Measurements from ENCODE around the gene PPP3R1. TPM values are rescaled to one million over a fixed set of nuclear protein-coding genes. Genes with fewer than 3 reads are reported as not detected.

Gene PPP3R1
- total and polyA plus RNA-seq, 2 of the 8 experiments (the other 6 are each of a cell fraction or from before 2014, with no cell fraction given): 9.3 to 85.1 TPM

GRCh38 chr2:68263632-68264031 lies 11.3 kb upstream of the PPP3R1 start:
- ChIA-PET POLR2A (ENCODE audit: partially characterized antibody) (no interaction called here), CTCF (ENCODE audit: partially characterized antibody) (interaction anchor here (0.6 kb wide), 1 partner anchor 53 kb away, joined by 3 read pairs; no protein-coding TSS in a partner anchor)
- Histone ChIP-seq H3K9me3 (ENCODE audit: insufficient read depth in 2 of 2, low read depth in 1 of 2, low read length in 1 of 2) (no peaks in the 10 kb centered on the region), H2AK5ac (ENCODE audit: low read depth, low read length) (no peak overlapping the region), H3K4ac (replicated peaks; ENCODE audit: insufficient read length, low read depth, low read length) (no peak overlapping the region), H3K4me2 (ENCODE audit: insufficient read depth in 1 of 2, low read depth in 2 of 2, low read length in 2 of 2) (no peak overlapping the region), H2BK12ac (ENCODE audit: low read depth, low read length) (no peak overlapping the region), H3K18ac (ENCODE audit: extremely low read depth, low read length) (no peak overlapping the region), H3K79me2 (ENCODE audit: control insufficient read depth in 1 of 2, insufficient read depth in 2 of 2, low read length in 2 of 2) (no peaks in the 10 kb centered on the region), H3K14ac (ENCODE audit: insufficient read length) (no peak overlapping the region), H2BK5ac (ENCODE audit: low read depth, low read length) (no peak overlapping the region), H2BK120ac (replicated peaks; ENCODE audit: low read depth, low read length) (no peak overlapping the region), H4K8ac (ENCODE audit: extremely low read depth, insufficient read depth, low read length) (no peak overlapping the region), H3K4me3 (ENCODE audit: extremely low read depth in 1 of 4, insufficient read depth in 2 of 4, low read depth in 3 of 4, low read length in 4 of 4) (no peak overlapping the region), H3K4me1 (replicated peaks in 1 of 4; ENCODE audit: control insufficient read depth in 3 of 4, insufficient read depth in 4 of 4, low read length in 3 of 4) (no peaks in the 10 kb centered on the region), H2BK15ac (ENCODE audit: low read length) (no peak overlapping the region), H3K23me2 (ENCODE audit: low read depth, low read length) (no peaks in the 10 kb centered on the region), H3K27me3 (replicated peaks in 1 of 4; ENCODE audit: control insufficient read depth in 3 of 4, extremely low read depth in 1 of 4, insufficient read depth in 3 of 4, low read length in 3 of 4) (no peaks in the 10 kb centered on the region), H3K23ac (ENCODE audit: insufficient read length) (no peak overlapping the region), H3K56ac (replicated peaks; ENCODE audit: insufficient read length, low read depth, low read length) (no peak overlapping the region), H3K79me1 (ENCODE audit: low read depth, low read length) (no peaks in the 10 kb centered on the region), H3K36me3 (ENCODE audit: control insufficient read depth in 2 of 4, insufficient read depth in 4 of 4, low read length in 3 of 4) (no peaks in the 10 kb centered on the region), H3K27ac (ENCODE audit: low read depth, low read length) (no peak overlapping the region), H2AFZ (ENCODE audit: low read length) (no peak overlapping the region), H4K5ac (ENCODE audit: insufficient read length, low read depth, low read length) (no peak overlapping the region), H4K20me1 (replicated peaks in 1 of 2; ENCODE audit: control insufficient read depth in 1 of 2, insufficient read depth in 2 of 2, low read length in 2 of 2) (no peaks in the 10 kb centered on the region), H2BK20ac (ENCODE audit: low read length) (no peak overlapping the region), H3K9ac (replicated peaks in 1 of 4; ENCODE audit: extremely low read depth in 1 of 4, low read depth in 3 of 4, low read length in 3 of 4) (no peak overlapping the region), H4K91ac (replicated peaks; ENCODE audit: insufficient read length, low read length) (no peak overlapping the region)
- DNase-seq (ENCODE audit: low read depth in 1 of 2, low spot score in 2 of 2) (no peak), FAIRE-seq (no peak)
- TF ChIP-seq EP300 (IDR thresholded peaks at IDR 0.05; ENCODE audit: borderline replicate concordance in 1 of 2, low read depth in 2 of 2, low read length in 2 of 2): no peak
- TF ChIP-seq CHD1 (IDR thresholded peaks at IDR 0.05; ENCODE audit: low read depth, low read length): no peak
- no peak for TF ChIP-seq RFX5 (IDR thresholded peaks at IDR 0.05; ENCODE audit: borderline replicate concordance, low read depth, low read length)
- no peak for TF ChIP-seq CEBPB (IDR thresholded peaks at IDR 0.05; ENCODE audit: low read depth, low read length)
- no peak for TF ChIP-seq YY1 (IDR thresholded peaks at IDR 0.05; ENCODE audit: low read depth, low read length)
- TF ChIP-seq, protein P1, sequence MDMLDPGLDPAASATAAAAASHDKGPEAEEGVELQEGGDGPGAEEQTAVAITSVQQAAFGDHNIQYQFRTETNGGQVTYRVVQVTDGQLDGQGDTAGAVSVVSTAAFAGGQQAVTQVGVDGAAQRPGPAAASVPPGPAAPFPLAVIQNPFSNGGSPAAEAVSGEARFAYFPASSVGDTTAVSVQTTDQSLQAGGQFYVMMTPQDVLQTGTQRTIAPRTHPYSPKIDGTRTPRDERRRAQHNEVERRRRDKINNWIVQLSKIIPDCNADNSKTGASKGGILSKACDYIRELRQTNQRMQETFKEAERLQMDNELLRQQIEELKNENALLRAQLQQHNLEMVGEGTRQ (IDR thresholded peaks at IDR 0.05; ENCODE audit: low read length): no peak
- no peak for TF ChIP-seq TBP (IDR thresholded peaks at IDR 0.05; ENCODE audit: low read depth, low read length)
- TF ChIP-seq NANOG (IDR thresholded peaks at IDR 0.05; ENCODE audit: insufficient read depth, low read depth, low read length, poor library complexity, severe bottlenecking): no peak
- no peak for TF ChIP-seq ASH2L (IDR thresholded peaks at IDR 0.05; ENCODE audit: low read length)
- WGBS, 2 experiments (ENCODE audit: extremely low coverage in 1 of 2, insufficient coverage in 1 of 2, insufficient read length in 1 of 2, insufficient replicate concordance in 2 of 2, low coverage in 1 of 2, low lambda C conversion rate in 2 of 2, missing lambda C conversion rate in 1 of 2): 91% methylated on average over 2 of the region's 2 CpGs; no CpG with 5 or more reads in 1 of the 2 experiments

Measured in H1 (cell line).